Bronchial epithelial cell (primary cell): Measurements from ENCODE around the gene OR4D9. TPM values are rescaled to one million over a fixed set of nuclear protein-coding genes. Genes with fewer than 3 reads are reported as not detected.
"Not testable (repeated sequence)": the region's sequence is repeated elsewhere in the genome, so short reads cannot be mapped to it uniquely, and the experiment has no call there.

Experiments
- DNase-seq: peaks from one replicate; pipeline ENCODE4 v3.0.0-alpha.2; 2010; ENCODE audit warnings: low read depth
- FAIRE-seq: peaks from 2 replicates; lab custom pipeline; 2011; peaks lifted over from hg19 to GRCh38; lab: Jason Lieb, UNC
- H3K27me3 ChIP-seq: 2 replicates; pipeline ENCODE4 v1.5.1; 2011; ENCODE audit warnings: low read length; ENCODE audit not compliant: control insufficient read depth, insufficient read depth
- H3K36me3 ChIP-seq: 2 replicates; pipeline ENCODE4 v1.5.1; 2011; ENCODE audit warnings: low read length; ENCODE audit not compliant: control insufficient read depth, insufficient read depth
- H3K4me3 ChIP-seq: 2 replicates; pipeline ENCODE4 v1.5.1; 2011; ENCODE audit warnings: mild to moderate bottlenecking, low read depth, low read length, control low read depth
- total RNA-seq: library from RNA; depleted of rRNA; stranded (reverse); fragments of >200 nt; gene quantifications from 2 replicates; pipeline ENCODE4 v1.2.1, GENCODE V29; 2014
- TF ChIP-seq, protein P1 (sequence below): IDR thresholded peaks from 2 replicates; pipeline ENCODE4 v1.5.1; 2011; ENCODE audit warnings: mild to moderate bottlenecking, moderate library complexity, low read length, control low read depth, inconsistent platforms; ENCODE audit not compliant: insufficient read depth, severe bottlenecking

Gene OR4D9
- total RNA-seq, 1 donor from 2014 or later, result not detected

DNA sequence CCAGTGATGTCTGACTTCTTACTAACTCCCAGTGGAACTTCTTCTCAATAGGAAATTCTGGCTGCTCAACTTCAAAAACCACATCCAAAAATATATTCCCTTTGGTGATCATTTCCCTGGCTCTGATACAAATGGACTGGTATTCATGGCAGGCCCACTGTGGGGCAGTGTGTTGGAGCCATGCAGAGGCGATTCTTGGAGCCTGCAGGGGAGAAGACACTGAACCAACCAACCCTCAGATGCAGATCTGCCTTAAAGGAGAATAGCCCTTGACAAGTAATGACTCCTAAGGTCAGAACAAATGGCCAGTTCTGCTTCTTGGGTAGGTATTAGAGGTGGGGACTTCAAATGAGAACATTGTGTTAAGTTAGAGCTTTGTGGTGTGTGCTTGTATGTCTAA, 12.2 kb downstream of the OR4D9 start:
- Histone ChIP-seq H3K27me3 (no peaks in the 10 kb centered on the region), H3K36me3 (no peaks in the 10 kb centered on the region), H3K4me3 (no peak overlapping the region)
- TF ChIP-seq, protein P1, sequence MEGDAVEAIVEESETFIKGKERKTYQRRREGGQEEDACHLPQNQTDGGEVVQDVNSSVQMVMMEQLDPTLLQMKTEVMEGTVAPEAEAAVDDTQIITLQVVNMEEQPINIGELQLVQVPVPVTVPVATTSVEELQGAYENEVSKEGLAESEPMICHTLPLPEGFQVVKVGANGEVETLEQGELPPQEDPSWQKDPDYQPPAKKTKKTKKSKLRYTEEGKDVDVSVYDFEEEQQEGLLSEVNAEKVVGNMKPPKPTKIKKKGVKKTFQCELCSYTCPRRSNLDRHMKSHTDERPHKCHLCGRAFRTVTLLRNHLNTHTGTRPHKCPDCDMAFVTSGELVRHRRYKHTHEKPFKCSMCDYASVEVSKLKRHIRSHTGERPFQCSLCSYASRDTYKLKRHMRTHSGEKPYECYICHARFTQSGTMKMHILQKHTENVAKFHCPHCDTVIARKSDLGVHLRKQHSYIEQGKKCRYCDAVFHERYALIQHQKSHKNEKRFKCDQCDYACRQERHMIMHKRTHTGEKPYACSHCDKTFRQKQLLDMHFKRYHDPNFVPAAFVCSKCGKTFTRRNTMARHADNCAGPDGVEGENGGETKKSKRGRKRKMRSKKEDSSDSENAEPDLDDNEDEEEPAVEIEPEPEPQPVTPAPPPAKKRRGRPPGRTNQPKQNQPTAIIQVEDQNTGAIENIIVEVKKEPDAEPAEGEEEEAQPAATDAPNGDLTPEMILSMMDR, result no peak
- FAIRE-seq (no peak), DNase-seq (no peak)

DNA sequence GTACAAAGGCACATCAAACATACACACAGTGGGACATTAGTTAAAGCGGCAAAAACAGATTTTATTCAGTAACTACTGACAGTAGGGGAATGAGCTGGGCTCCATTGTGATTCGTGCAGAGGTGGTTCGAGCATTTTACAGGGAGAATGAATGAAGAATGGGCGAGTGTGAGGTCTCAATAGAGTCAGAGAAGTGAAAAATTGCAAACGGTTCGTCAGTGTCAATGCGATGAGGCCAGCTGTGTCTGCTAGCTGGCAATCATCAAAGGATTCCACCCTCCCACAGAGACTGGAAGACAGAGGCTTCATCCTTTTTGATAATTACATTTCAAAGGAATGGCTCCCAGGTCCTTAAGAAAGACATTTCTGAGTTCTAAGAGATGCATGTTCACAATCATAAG, 17.4 kb downstream of the OR4D9 start:
- FAIRE-seq (peak; percentile 70), DNase-seq (no peak)
- H3K4me3 ChIP-seq, result no peak overlapping the region
- TF ChIP-seq, protein P1, result no peak
- H3K36me3 ChIP-seq, result no peaks in the 10 kb centered on the region
- no peaks in the 10 kb centered on the region for H3K27me3 ChIP-seq

DNA sequence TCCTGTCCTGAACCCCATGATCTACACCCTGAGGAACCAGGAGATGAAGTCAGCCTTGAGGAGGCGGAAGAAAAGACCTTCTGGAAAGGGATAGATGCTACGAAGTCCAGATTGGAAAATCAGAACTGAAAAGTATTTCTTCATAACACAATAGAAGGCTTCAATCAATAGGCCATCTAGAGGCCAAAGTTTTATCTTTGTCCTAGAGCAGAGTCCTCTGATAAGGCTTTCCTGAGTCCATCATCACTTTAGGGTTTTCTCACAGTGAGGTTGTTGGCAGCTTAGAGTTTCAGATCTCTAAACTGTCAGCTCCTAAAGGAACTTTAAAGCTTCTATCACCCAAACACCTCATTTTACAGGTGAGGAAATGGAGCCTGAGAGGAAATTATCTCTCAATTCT, 21.3 kb downstream of the OR4D9 start:
- TF ChIP-seq, protein P1, result no peak
- no peaks in the 10 kb centered on the region for H3K36me3 ChIP-seq
- no peak for DNase-seq
- H3K27me3 ChIP-seq, result no peaks in the 10 kb centered on the region
- H3K4me3 ChIP-seq, result no peak overlapping the region
- no peak for FAIRE-seq

DNA sequence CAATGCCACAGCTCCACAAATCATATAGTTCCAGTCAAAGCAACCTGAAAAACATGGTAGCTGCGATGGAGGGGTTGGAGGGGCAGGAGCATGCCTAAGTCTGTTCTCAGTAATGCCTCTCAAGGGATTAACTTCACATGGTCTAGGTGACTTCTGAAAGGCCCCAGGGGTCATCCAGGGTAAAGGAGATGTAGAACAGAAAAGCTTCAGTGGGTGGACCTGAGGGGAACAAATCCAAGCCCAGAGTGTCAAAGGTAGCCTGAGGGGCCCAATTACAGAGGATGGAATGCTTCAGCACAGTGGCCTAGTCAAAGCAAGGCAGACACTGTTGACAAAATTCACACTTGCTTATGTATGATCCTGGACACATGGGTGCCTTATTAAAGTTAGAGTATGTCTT, 23.3 kb downstream of the OR4D9 start:
- H3K36me3 ChIP-seq, result no peaks in the 10 kb centered on the region
- DNase-seq (no peak), FAIRE-seq (no peak)
- no peak overlapping the region for H3K4me3 ChIP-seq
- TF ChIP-seq, protein P1, result no peak
- no peaks in the 10 kb centered on the region for H3K27me3 ChIP-seq

DNA sequence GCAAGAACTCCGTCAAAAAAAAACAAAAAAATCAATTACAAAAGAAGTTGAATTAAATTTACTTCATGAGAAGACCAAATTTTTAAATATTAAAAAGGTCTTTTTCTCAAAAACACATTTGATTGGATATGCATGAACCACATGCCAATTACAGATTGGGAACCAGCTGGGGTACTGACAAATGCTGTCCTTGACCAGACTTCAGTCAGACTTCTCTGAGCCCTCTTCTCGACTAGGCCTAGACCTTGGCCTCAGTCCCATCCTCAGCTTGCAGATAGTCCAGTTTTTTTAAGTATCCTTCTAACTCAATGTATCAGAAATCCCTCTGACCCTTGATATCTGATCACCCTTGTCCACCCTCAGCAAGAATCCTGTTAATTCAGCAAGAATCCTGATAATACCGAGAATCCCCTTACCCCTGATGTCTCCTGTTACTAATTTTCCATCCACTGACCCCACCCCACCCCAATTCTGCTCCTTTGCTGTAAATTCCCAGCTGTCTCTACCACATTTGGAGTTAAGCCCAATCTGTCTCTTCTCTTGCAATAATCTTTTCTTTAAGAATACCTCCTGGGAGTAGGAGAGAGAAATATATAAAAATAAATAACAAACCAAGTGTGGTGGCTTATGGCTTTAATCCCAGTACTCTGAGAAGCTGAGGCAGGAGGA, 30.9 kb downstream of the OR4D9 start:
- DNase-seq (no peak), FAIRE-seq (no peak)
- Histone ChIP-seq H3K27me3 (no peaks in the 10 kb centered on the region), H3K36me3 (no peaks in the 10 kb centered on the region), H3K4me3 (no peak overlapping the region)
- TF ChIP-seq, protein P1, result no peak

DNA sequence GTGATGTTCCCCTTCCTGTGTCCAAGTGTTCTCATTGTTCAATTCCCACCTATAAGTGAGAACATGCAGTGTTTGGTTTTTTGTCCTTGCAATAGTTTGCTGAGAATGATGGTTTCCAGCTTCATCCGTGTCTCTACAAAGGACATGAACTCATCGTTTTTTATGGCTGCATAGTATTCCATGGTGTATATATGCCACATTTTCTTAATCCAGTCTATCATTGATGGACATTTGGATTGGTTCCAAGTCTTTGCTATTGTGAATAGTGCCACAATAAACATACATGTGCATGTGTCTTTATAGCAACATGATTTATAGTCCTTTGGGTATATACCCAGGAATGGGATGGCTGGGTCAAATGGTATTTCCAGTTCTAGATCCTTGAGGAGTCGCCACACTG, 32.4 kb downstream of the OR4D9 start:
- not testable (repeated sequence) for H3K36me3 ChIP-seq, H3K4me3 ChIP-seq, DNase-seq, FAIRE-seq, H3K27me3 ChIP-seq
